ENCODE data around the gene TMED3. TPM values are rescaled to one million over a fixed set of nuclear protein-coding genes. Genes with fewer than 3 reads are reported as not detected.
"Not testable (repeated sequence)": the region's sequence is repeated elsewhere in the genome, so short reads cannot be mapped to it uniquely, and the experiment has no call there.

TMED3 gene
- total RNA-seq, 4 donors from 2014 or later, result 32.9 to 42.4 (median 34.6) TPM

GRCh38 chr15:79308874-79309273, 2.0 kb upstream of the TMED3 start:
- ATAC-seq (ENCODE audit: low FRiP score), result no peak

GRCh38 chr15:79310612-79310984, 314 bp upstream of the TMED3 start:
- no peak for TF ChIP-seq CTCF (IDR thresholded peaks at IDR 0.05)
- peak; percentile 24 for ATAC-seq (ENCODE audit: low FRiP score)
- no peak for DNase-seq (ENCODE audit: low spot score)

More at GRCh38 chr15:79308874-79309273, 2.0 kb upstream of the TMED3 start:
- no peak for DNase-seq (ENCODE audit: low spot score)
- TF ChIP-seq CTCF (IDR thresholded peaks at IDR 0.05), result no peak

GRCh38 chr15:79311901-79312553, 1.1 kb downstream of the TMED3 start:
- DNase-seq (ENCODE audit: low spot score) (no peak), ATAC-seq (ENCODE audit: low FRiP score) (no peak)
- TF ChIP-seq CTCF (IDR thresholded peaks at IDR 0.05), result no peak

GRCh38 chr15:79314186-79314585, 3.3 kb downstream of the TMED3 start:
- ATAC-seq (ENCODE audit: low FRiP score) (no peak), DNase-seq (ENCODE audit: low spot score) (no peak)
- TF ChIP-seq CTCF (IDR thresholded peaks at IDR 0.05), result no peak

- DNase-seq (ENCODE audit: low spot score) (no peak), ATAC-seq (ENCODE audit: low FRiP score) (no peak)
- no peak for TF ChIP-seq CTCF (IDR thresholded peaks at IDR 0.05)
These were observed 3.9 kb downstream of the TMED3 start for GRCh38 chr15:79314811-79315210.

- no peak for TF ChIP-seq CTCF (IDR thresholded peaks at IDR 0.05)
- DNase-seq (ENCODE audit: low spot score) (no peak), ATAC-seq (ENCODE audit: low FRiP score) (no peak)
These were observed 4.9 kb downstream of the TMED3 start for GRCh38 chr15:79315623-79316328.

- DNase-seq (ENCODE audit: low spot score) (no peak), ATAC-seq (ENCODE audit: low FRiP score) (no peak)
- TF ChIP-seq CTCF (IDR thresholded peaks at IDR 0.05), result no peak
These were observed 6.0 kb downstream of the TMED3 start for GRCh38 chr15:79316864-79317263.

GRCh38 chr15:79319973-79320372, 9.1 kb downstream of the TMED3 start:
- DNase-seq (ENCODE audit: low spot score); ATAC-seq (ENCODE audit: low FRiP score): not testable (repeated sequence)
